Activated T-helper 17 cell treated with anti-CD3 and anti-CD28 coated beads, Interleukin-2, amount 50 U/mL, for 72 hours (primary cell): ENCODE results near the gene SRPX. TPM values are rescaled to one million over a fixed set of nuclear protein-coding genes. Genes with fewer than 3 reads are reported as not detected.
A peak's percentile ranks its signal among the peaks of the same experiment; 100 is the strongest.

Experiments
- ATAC-seq: fragments of 150-1000 bp; cut with Tn5 transposase; replicated peaks from 2 replicates; pipeline ENCODE4 v1.10.0; 2021; ENCODE audit warnings: mild to moderate bottlenecking, moderate library complexity
- H3K27ac Mint-ChIP-seq: one replicate; pipeline ENCODE4 v1.8.0; 2022; ENCODE audit warnings: mixed read lengths
- H3K27me3 Mint-ChIP-seq: one replicate; pipeline ENCODE4 v1.8.0; 2022; ENCODE audit warnings: mixed read lengths
- H3K36me3 Mint-ChIP-seq: one replicate; pipeline ENCODE4 v1.8.0; 2022; ENCODE audit warnings: low read depth, mild to moderate bottlenecking, mixed read lengths
- H3K4me1 Mint-ChIP-seq: one replicate; pipeline ENCODE4 v1.8.0; 2022; ENCODE audit warnings: mixed read lengths
- H3K4me3 Mint-ChIP-seq: one replicate; pipeline ENCODE4 v1.8.0; 2022; ENCODE audit warnings: mild to moderate bottlenecking, mixed read lengths
- H3K9me3 Mint-ChIP-seq: one replicate; pipeline ENCODE4 v1.8.0; 2022; ENCODE audit warnings: mixed read lengths
- total RNA-seq, 2 donors: library from RNA; stranded (reverse); gene quantifications; one replicate each; pipeline ENCODE4 v1.2.3, GENCODE V29; 2022

SRPX gene
- total RNA-seq, 2 donors from 2014 or later = 0.65 to 1.4 TPM

GRCh38 chrX:38221391-38221929, 789 bp upstream of the SRPX start:
- Mint-ChIP-seq H3K9me3 (no peaks in the 10 kb centered on the region), H3K36me3 (no peaks in the 10 kb centered on the region), H3K4me3 (peak overlapping the region; percentile 49), H3K4me1 (no peaks in the 10 kb centered on the region), H3K27me3 (peaks cover 23% of the 10 kb centered on the region), H3K27ac (no peak overlapping the region)
- no peak for ATAC-seq

GRCh38 chrX:38220024-38220414, 652 bp downstream of the SRPX start:
- H3K4me3 Mint-ChIP-seq = peak overlapping the region; percentile 40
- ATAC-seq = peak; percentile 23
- H3K27me3 Mint-ChIP-seq = peaks cover 27% of the 10 kb centered on the region
- H3K9me3 Mint-ChIP-seq = no peaks in the 10 kb centered on the region
- H3K27ac Mint-ChIP-seq = no peak overlapping the region
- H3K36me3 Mint-ChIP-seq = no peaks in the 10 kb centered on the region
- no peaks in the 10 kb centered on the region for H3K4me1 Mint-ChIP-seq

- ATAC-seq = no peak
- Mint-ChIP-seq H3K27me3 (peaks cover 24% of the 10 kb centered on the region), H3K4me3 (no peak overlapping the region), H3K36me3 (no peaks in the 10 kb centered on the region), H3K9me3 (no peaks in the 10 kb centered on the region), H3K4me1 (no peaks in the 10 kb centered on the region), H3K27ac (no peak overlapping the region)
These were observed 4.0 kb downstream of the SRPX start for GRCh38 chrX:38216642-38217041.

- Mint-ChIP-seq H3K36me3 (no peaks in the 10 kb centered on the region), H3K4me3 (no peak overlapping the region), H3K9me3 (no peaks in the 10 kb centered on the region), H3K27me3 (peaks cover 15% of the 10 kb centered on the region), H3K27ac (no peak overlapping the region), H3K4me1 (no peaks in the 10 kb centered on the region)
- no peak for ATAC-seq
These were observed 5.8 kb downstream of the SRPX start for GRCh38 chrX:38214551-38215531.

DNA sequence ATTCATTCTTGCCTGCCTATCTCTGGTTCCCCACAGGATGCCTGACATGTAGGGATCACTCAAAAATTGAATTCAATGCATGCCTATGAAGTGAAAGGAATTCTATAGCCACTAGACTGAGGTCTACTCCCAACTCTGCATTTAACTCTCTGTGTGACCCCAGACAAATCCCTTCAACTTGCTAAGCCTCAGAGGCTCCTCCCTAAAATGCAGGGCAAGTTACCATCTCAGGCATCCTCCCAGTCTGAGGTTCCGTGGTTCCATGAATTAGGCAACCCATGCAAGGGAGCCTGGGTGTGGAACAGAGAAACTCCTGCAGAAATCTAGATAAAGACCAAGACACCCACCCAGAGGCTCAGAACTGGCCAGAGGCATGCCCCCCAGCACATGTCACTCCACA, 6.6 kb downstream of the SRPX start:
- Mint-ChIP-seq H3K4me3 (no peak overlapping the region), H3K4me1 (no peaks in the 10 kb centered on the region), H3K36me3 (no peaks in the 10 kb centered on the region), H3K27me3 (peaks cover 11% of the 10 kb centered on the region), H3K9me3 (no peaks in the 10 kb centered on the region), H3K27ac (no peak overlapping the region)
- no peak for ATAC-seq

DNA sequence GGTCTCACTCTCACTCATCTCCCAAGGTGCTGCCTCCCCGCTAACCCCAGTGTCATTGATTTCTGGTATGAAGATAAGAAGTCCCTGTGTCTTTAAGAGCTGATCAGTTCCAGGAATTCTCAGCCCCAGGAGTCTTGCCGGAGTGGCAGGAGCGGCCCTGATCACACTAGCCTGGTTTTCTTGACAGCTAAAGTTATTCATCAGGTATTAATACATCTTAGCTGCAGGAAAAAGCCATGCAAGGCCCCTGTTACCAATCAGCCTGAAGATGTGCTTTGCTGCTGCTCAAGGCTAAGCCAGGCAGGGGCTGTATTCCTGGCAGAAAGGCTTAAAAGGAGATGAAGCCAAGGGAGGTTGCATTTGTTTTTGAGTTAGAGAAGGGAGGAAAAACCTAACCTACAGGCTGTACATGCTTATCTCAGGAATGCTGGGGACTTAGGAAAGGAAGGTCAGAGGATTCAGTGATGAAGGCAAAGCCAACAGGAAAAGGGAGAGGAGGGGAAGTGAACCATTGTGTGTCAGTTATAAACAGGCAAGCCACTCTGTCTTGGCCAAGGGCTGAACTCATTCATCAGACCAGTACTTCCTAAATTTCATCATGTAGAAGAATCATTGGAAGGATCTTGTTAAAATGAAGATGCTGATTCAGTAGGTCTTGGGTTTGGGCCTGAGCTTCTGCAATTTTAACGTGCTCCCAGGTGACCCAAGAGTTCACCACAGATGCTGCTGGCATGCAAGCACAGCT, 8.6 kb downstream of the SRPX start:
- Mint-ChIP-seq H3K9me3 (no peaks in the 10 kb centered on the region), H3K27ac (no peak overlapping the region), H3K4me1 (no peaks in the 10 kb centered on the region), H3K36me3 (no peaks in the 10 kb centered on the region), H3K4me3 (no peak overlapping the region), H3K27me3 (peaks cover 7% of the 10 kb centered on the region)
- no peak for ATAC-seq

DNA sequence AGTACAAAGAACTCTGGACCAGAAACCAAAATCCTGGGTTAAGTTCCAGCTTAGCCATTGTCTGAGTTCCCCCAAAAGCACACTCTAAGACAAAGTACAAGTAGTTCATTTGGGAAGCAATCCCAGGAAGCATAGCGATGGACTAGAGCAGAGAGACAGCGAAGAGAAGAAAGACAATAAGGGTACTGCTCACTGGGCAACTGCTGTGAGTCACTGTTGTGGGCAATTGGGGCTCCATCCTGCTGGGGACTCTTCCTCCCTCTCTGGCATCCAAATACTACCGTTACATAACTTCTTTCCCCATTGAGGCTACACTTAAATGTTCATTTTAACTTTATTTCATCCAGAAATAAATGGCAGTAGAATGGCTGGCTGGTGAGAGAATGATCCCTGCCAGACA, 14.1 kb downstream of the SRPX start:
- no peaks in the 10 kb centered on the region for H3K4me1 Mint-ChIP-seq
- H3K9me3 Mint-ChIP-seq = no peaks in the 10 kb centered on the region
- no peaks in the 10 kb centered on the region for H3K27me3 Mint-ChIP-seq
- ATAC-seq = no peak
- no peak overlapping the region for H3K4me3 Mint-ChIP-seq
- H3K36me3 Mint-ChIP-seq = no peaks in the 10 kb centered on the region
- H3K27ac Mint-ChIP-seq = no peak overlapping the region

- H3K27ac Mint-ChIP-seq = no peak overlapping the region
- H3K4me3 Mint-ChIP-seq = no peak overlapping the region
- ATAC-seq = no peak
- H3K36me3 Mint-ChIP-seq = no peaks in the 10 kb centered on the region
- H3K9me3 Mint-ChIP-seq = no peaks in the 10 kb centered on the region
- H3K27me3 Mint-ChIP-seq = no peaks in the 10 kb centered on the region
- no peaks in the 10 kb centered on the region for H3K4me1 Mint-ChIP-seq
These were observed 14.6 kb downstream of the SRPX start for GRCh38 chrX:38206036-38206435.

DNA sequence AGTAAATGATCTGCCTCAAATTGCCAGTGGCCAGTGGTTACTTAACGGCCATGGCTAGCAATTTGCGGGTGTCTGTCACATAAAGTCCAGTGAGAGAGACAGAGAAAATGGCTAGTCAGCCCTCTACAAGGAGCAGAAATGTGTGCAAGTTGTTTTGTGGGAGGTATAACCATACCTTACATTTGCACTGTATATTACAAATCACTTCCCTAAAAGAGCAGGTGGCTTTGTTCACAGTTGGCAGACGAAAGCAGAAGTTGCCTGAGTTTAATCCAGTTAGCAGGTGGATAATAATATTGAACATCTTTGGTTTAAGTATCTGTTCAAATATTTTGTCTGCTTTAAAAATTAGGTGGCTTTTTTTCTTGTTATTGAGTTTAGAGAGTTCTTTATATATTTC, 15.6 kb downstream of the SRPX start:
- ATAC-seq = no peak
- Mint-ChIP-seq H3K27me3 (no peaks in the 10 kb centered on the region), H3K36me3 (no peaks in the 10 kb centered on the region), H3K27ac (no peak overlapping the region), H3K9me3 (no peaks in the 10 kb centered on the region), H3K4me3 (no peak overlapping the region), H3K4me1 (no peaks in the 10 kb centered on the region)

DNA sequence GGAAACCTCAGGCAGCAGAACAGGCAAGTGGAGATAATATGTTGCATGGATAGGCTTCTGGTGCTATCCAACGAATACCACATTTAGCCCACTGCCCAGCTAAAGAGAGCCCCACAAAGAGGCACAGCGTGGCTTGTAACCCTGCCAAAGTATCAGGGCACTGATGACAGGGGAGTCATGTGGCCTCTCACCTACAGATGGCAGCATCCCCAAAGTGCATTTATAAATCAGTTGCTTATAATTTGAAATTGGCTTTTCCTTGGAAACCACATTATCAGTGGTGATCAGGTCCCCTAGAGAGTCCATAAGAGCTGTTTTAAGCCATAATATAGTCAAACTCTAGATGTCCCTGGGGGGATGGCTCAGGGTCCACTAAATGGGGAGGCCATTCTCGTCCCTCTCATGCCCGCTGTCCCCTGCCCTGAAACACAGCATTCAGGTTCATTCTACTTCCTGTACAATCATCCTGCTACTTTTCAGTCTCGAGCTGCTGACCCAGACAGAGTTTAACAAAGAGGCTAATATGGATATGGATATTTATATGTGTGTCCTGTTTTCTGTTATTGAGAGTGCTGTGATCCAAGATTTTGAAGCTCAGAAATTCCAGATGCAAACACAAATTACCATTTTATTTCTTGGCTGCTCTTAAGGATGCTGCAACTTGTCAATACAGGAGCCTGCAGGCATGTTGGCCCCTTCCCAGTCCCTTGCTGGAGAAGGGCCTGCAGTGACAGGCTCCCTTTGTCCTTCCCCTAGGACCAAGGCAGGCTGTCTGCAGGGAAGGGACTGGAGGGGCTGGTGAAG, 28.5 kb downstream of the SRPX start:
- Mint-ChIP-seq H3K4me3 (no peak overlapping the region), H3K27ac (no peak overlapping the region), H3K27me3 (peaks cover 6% of the 10 kb centered on the region), H3K36me3 (no peaks in the 10 kb centered on the region), H3K4me1 (no peaks in the 10 kb centered on the region), H3K9me3 (no peaks in the 10 kb centered on the region)
- no peak for ATAC-seq

DNA sequence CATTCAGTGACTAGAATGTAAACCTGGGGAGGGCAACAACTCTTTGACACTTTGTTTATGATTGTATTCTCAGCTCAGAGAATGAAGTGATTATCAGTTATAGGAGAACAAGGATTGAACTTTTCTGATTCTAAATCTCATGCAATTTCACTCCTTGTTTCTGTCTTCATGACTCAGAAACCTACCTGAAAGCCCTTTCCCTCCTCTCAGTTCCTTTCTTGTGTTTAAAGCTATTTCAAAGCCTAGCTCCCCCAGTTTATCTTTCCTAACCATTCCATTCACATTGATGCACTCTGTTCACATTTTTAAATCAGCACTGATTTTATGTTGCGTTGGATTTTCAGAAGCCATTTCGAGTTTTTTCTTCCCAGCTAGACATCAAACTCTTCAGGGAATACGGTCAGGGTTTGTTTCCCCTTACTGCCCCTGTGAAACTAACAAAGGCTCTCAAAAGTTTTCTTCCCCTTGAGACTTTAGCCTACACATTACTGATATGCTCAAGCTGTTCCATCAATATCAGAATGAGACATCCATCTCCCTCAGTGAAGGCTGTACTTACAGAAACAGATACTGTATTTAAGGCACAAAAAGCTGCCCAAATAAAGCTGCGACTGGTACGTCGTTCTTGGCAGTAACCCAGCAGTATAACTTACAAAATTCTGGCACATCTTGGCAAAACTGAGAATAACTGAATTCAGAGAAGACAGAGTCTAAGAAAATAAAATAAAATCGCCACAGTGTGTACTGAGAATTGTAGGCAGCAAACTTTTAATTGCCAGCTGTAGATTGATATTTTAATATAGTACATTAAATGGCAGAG, 31.0 kb downstream of the SRPX start:
- no peaks in the 10 kb centered on the region for H3K4me1 Mint-ChIP-seq
- no peak overlapping the region for H3K27ac Mint-ChIP-seq
- H3K9me3 Mint-ChIP-seq = no peaks in the 10 kb centered on the region
- peaks cover 3% of the 10 kb centered on the region for H3K27me3 Mint-ChIP-seq
- no peak overlapping the region for H3K4me3 Mint-ChIP-seq
- no peak for ATAC-seq
- no peaks in the 10 kb centered on the region for H3K36me3 Mint-ChIP-seq

DNA sequence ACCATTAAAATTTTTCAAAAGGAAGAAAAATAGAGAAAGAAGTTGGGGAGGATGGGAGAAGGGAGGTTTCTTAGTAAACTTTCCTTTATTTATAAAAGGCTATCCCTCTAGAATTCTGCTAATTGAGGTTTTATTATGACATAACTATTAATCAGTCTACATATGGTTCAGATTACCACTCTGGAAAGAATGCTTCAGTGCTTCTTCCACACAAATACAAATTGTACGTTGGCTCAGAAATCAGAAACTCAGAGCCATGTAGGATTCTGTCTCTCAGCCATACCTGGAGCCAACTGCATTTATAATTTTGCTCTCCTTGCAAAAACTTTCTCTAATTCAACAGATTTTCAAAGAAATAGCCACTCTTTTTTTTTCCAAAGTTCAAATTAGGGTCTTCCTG, 37.1 kb downstream of the SRPX start:
- H3K36me3 Mint-ChIP-seq = no peaks in the 10 kb centered on the region
- H3K4me3 Mint-ChIP-seq = no peak overlapping the region
- H3K9me3 Mint-ChIP-seq = no peaks in the 10 kb centered on the region
- peaks cover 5% of the 10 kb centered on the region for H3K27me3 Mint-ChIP-seq
- no peak overlapping the region for H3K27ac Mint-ChIP-seq
- ATAC-seq = no peak
- H3K4me1 Mint-ChIP-seq = no peaks in the 10 kb centered on the region

DNA sequence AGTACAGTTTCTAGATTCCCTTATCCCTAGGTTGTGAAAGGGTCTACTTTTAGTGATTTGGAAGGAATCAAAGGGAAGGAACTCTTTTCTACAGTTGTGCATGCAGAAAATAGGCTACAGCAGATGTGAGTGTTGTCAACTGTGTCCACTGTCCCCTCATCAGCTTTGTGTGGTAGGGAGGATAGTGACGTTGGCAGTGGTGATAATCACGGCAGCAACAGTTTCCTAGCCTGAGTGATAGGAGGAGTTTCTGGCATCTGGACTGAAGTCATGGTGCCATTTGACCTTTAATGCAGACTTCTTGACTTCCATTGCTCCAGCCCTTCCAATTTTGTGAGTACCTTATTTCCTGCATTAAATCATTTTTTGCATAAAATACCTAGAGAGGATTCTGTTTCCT, 39.3 kb downstream of the SRPX start:
- Mint-ChIP-seq H3K4me1 (no peaks in the 10 kb centered on the region), H3K4me3 (no peak overlapping the region), H3K27ac (no peak overlapping the region), H3K27me3 (peaks cover 5% of the 10 kb centered on the region), H3K36me3 (no peaks in the 10 kb centered on the region), H3K9me3 (no peaks in the 10 kb centered on the region)
- no peak for ATAC-seq
